Activated CD4-positive, alpha-beta T cell treated with anti-CD3 and anti-CD28 coated beads, Interleukin-2, Interleukin-6, amounts not matched to agents 100 ng/mL and 50 ng/mL, durations not matched to agents 16 hours and 8 hours (primary cell): Measurements from ENCODE around the gene KRTAP5-7.
"Not testable (repeated sequence)": the region's sequence is repeated elsewhere in the genome, so short reads cannot be mapped to it uniquely, and the experiment has no call there.

ENCODE experiments used
- DNase-seq: peaks from one replicate; pipeline ENCODE4 v3.0.0-alpha.2; 2020

KRTAP5-7 gene

GRCh38 chr11:71535825-71536224 is 8.8 kb downstream of the KRTAP5-7 start:
- DNase-seq = no peak

DNA sequence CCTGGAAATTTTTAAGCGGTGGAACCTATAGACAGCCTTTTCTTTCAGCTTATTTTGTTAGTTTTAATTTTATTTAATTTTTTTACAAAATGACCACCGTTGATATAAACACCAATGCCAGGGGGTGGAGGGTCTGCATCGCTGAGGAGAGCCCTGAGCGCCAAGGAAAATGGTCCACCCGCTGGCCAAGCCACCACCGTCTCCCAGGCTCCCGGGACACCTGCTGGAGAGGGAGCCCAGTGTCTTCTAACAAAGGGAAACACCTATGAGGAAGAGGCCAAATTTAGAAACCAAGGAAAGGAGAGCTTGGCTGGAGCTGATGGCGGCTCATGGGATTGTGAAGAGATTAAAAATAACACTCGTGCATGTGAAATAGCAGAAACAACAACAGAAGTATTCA is 10.5 kb downstream of the KRTAP5-7 start:
- no peak for DNase-seq

DNA sequence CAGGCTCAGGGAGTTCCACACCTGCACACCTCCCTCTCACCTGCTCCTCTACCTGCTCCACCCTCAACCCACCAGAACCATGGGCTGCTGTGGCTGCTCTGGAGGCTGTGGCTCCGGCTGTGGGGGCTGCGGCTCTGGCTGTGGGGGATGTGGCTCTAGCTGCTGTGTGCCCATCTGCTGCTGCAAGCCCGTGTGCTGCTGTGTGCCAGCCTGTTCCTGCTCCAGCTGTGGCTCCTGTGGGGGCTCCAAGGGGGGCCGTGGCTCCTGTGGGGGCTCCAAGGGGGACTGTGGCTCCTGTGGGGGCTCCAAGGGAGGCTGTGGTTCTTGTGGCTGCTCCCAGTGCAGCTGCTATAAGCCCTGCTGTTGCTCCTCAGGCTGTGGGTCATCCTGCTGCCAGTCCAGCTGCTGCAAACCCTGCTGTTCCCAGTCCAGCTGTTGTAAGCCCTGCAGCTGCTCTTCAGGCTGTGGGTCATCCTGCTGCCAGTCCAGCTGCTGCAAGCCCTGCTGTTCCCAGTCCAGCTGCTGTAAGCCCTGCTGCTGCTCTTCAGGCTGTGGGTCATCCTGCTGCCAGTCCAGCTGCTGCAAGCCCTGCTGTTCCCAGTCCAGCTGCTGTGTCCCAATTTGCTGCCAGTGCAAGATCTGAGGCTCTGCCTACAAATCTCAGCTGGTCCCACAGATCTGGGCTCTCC is 11.1 kb downstream of the KRTAP5-7 start, which contains the start of gene KRTAP5-8:
KRTAP5-8 (plus strand) TSS at position 49 of the 689 bp plus-strand sequence; CDS start at position 80, 31 bp downstream.
- not testable (repeated sequence) for DNase-seq

GRCh38 chr11:71538666-71538990 is 11.6 kb downstream of the KRTAP5-7 start:
- DNase-seq = no peak

DNA sequence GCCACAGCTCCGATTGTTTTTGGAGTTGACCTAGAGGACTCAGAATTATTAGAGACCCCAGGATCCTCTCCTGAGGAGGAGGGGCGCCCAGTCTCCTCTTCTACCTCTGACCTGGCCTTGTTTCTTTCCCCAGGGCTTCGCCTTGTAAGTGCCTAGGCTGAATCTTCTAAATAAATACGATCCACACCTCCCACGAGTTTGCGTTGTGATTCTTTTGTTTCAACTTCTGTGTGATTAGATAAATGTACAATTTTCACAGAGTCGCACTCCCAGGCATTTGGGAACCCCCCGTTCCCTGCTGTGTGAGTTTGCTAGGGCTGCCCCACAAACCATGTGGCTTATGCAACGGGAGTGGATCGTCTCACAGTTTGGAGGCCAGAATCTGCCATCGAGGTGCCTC is 11.9 kb downstream of the KRTAP5-7 start:
- no peak for DNase-seq

DNA sequence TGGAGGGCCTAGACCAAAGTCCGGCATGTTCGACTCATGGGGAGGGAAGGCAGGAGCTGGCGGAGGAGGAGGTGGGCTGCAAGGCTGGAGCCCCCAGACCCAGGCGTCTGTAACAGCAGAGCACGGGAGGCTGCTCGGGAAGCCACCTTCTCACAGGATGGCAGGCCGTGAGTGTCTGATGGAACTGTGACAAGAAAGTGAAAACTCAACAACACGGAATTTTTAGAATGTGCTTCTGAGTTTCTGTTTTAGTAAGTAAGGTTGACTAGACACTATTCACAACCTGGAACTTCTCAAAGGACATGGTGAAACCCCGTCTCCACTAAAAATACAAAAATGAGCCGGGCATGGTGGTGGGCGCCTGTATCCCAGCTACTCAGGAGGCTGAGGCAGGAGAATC is 12.9 kb downstream of the KRTAP5-7 start:
- not testable (repeated sequence) for DNase-seq

- DNase-seq = not testable (repeated sequence)
These were observed 13.6 kb downstream of the KRTAP5-7 start for GRCh38 chr11:71540521-71541304.

- DNase-seq = no peak
These were observed 15.3 kb downstream of the KRTAP5-7 start for GRCh38 chr11:71542382-71542781.

GRCh38 chr11:71542879-71543777 is 16.1 kb downstream of the KRTAP5-7 start:
- peak; percentile 41 for DNase-seq

GRCh38 chr11:71543866-71544265 is 16.8 kb downstream of the KRTAP5-7 start:
- DNase-seq = no peak

- DNase-seq = no peak
These were observed 17.6 kb downstream of the KRTAP5-7 start for GRCh38 chr11:71544525-71545214.

- no peak for DNase-seq
These were observed 18.4 kb downstream of the KRTAP5-7 start for GRCh38 chr11:71545405-71545966.

DNA sequence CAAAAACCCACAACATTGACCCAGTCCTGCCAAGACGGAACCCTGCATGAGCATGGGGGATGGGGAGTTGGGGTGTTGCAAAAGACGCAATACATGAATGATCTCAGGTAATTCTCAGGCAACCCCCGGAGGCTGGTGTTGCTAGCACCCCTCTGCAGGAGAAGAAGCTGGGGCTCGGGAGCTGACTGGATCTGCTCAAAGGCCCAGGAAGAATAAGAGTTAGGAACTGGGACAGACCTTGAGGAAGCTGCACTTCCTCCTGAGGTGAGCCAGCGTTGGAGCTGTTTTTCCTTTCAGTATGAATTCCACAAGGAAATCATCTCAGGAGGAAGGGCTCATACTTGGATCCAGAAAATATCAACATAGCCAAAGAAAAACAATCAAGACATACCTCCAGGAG is 21.1 kb downstream of the KRTAP5-7 start, which contains the start of gene KRTAP5-9:
KRTAP5-9 (plus strand) TSS at position 301 of the 400 bp plus-strand sequence. CDS start 238 bp downstream, outside the sequence.
- no peak for DNase-seq

GRCh38 chr11:71548716-71549151 is 21.7 kb downstream of the KRTAP5-7 start:
- no peak for DNase-seq

DNA sequence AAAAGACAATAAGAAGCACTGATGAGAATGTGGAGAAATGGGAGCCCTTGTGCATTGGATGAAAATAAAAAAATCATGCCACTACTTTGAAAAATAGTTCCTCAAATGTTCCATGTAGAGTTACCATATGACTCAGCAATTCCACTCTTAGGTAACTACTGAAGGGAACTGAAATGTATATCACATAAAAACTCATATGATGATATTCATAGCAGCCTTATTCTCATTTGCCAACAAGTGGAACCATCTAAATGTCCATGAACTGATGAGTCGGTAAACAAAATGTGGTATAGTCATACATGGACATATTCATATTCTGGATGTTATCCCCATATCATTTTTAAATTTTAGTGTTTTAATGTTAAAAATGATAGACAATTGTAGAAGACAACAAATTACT is 24.6 kb downstream of the KRTAP5-7 start:
- no peak for DNase-seq

- DNase-seq = no peak
These were observed 27.9 kb downstream of the KRTAP5-7 start for GRCh38 chr11:71554996-71555395.

GRCh38 chr11:71555508-71555907 is 28.4 kb downstream of the KRTAP5-7 start:
- DNase-seq = no peak

DNA sequence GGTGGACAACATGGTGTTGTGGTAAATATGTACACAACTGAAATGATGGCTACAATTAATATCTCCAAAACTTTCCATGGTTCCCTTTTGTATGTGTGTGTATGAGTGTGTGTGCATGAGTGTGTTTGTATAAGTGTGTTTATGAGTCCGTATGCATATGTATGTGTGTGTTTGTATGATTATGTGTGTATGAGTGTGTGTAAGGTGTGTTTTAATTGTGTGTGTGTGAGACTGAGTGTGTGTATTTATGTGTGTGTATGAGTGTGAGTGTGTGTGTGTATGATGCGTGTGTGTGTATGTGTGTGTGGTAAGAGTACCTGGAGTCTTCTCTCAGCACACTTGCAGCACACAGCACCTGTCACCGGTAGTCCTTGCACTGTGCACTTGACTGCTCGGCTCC is 29.0 kb downstream of the KRTAP5-7 start:
- no peak for DNase-seq

DNA sequence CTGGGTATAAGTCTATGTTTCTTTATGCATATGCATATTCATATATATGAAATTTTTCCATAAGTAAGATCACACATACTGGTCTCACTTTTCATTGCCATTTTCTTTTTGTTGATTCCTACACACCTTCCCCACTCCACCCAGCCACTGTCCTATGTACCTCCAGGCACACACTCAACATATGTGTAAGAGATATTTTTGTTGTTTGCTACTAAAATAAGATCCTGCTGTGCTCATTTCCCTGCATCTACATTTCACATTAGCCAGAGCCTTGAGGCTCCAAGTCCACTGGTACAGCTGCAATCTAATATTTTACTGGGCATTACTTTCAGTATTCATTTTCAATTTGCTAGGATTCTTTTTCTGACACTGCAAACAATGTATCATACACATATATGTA is 30.2 kb downstream of the KRTAP5-7 start:
- DNase-seq = no peak

DNA sequence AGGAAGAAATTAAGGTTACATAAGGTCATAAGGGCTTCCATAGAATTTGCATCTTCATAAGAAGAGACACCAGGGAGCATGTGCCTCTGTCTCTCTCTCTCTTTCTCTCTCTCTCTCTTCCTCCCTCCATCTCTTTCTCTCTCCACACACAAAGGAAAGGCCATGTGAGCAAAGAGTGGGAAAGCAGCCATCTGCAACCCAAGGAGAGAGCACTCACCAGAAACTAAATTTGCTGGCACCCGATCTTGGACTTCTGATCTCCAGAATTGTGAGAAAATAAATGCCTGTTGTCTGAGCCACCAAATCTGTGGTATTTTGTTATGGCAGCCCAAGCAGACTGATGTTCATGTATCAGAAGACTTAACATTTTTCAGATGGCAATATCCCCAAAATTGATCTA is 31.9 kb downstream of the KRTAP5-7 start:
- DNase-seq = no peak

DNA sequence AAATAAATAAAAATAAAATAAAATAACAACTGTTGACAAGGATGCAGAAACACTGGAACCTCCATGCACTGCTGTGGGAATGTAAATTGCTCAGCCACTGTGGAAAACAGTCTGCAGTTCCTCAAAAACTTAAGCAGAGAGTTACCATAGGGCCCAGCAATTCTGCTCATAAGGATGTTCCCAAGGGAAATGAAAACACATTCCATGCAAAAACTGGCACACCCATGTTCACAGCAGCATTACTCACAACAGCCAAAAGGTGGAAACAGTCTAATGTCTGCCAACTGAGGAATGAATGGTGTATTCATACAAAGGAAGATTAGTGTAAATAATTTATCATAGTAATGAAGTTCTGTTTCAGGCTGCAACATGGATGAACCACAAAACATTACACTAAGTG is 35.1 kb downstream of the KRTAP5-7 start:
- DNase-seq = no peak

DNA sequence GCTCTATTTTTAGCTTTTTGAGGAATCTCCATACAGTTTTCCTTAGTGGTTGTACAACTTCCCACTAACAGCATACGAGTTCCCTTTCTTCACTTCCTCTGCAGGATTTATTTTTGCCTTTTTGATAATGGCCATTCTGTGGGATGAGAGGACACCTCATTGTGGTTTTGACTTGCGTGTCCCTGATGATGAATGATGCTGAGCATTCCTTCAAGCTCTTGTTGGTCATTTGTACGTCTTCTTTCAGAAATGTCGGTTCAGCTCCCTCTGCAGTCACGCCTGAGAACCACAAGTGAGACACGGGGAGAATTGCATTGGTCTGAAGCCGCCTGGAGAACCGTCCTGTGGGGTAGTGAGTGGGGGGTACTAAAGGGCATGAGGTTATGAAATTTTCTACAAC is 36.3 kb downstream of the KRTAP5-7 start:
- DNase-seq = peak; percentile 39
